ENCODE data around the gene RBM39.
"Not testable (repeated sequence)": the region's sequence is repeated elsewhere in the genome, so short reads cannot be mapped to it uniquely, and the experiment has no call there.

RBM39 gene

GRCh38 chr20:35724321-35725230 lies 17.5 kb downstream of the RBM39 start:
- no peak for DNase-seq

GRCh38 chr20:35723652-35724320 lies 18.3 kb downstream of the RBM39 start:
- DNase-seq: not testable (repeated sequence)

GRCh38 chr20:35723275-35723639 lies 18.8 kb downstream of the RBM39 start:
- not testable (repeated sequence) for DNase-seq

- no peak for DNase-seq
Measured at GRCh38 chr20:35721621-35722020, 20.4 kb downstream of the RBM39 start.

GRCh38 chr20:35721219-35721618 lies 20.8 kb downstream of the RBM39 start:
- DNase-seq: no peak

GRCh38 chr20:35720165-35721123 lies 21.6 kb downstream of the RBM39 start:
- DNase-seq: no peak

GRCh38 chr20:35719717-35720116 lies 22.3 kb downstream of the RBM39 start:
- DNase-seq: no peak

GRCh38 chr20:35718972-35719635 lies 23.0 kb downstream of the RBM39 start:
- no peak for DNase-seq

GRCh38 chr20:35718321-35718720 lies 23.7 kb downstream of the RBM39 start:
- not testable (repeated sequence) for DNase-seq

GRCh38 chr20:35716330-35716729 lies 25.7 kb downstream of the RBM39 start:
- no peak for DNase-seq

- DNase-seq: no peak
Measured at GRCh38 chr20:35715652-35716051, 26.4 kb downstream of the RBM39 start.

- DNase-seq: no peak
Measured at GRCh38 chr20:35714127-35714526, 27.9 kb downstream of the RBM39 start.

- not testable (repeated sequence) for DNase-seq
Measured at GRCh38 chr20:35713120-35713519, 28.9 kb downstream of the RBM39 start.

- DNase-seq: no peak
Measured at GRCh38 chr20:35711588-35712209, 30.4 kb downstream of the RBM39 start.

- no peak for DNase-seq
Measured at GRCh38 chr20:35710884-35711587, 31.0 kb downstream of the RBM39 start.

GRCh38 chr20:35710039-35710438 lies 32.0 kb downstream of the RBM39 start:
- DNase-seq: no peak

- no peak for DNase-seq
Measured at GRCh38 chr20:35709259-35709658, 32.8 kb downstream of the RBM39 start.

- no peak for DNase-seq
Measured at GRCh38 chr20:35708502-35708901, 33.6 kb downstream of the RBM39 start.

- not testable (repeated sequence) for DNase-seq
Measured at GRCh38 chr20:35706591-35707529, 35.2 kb downstream of the RBM39 start.

- not testable (repeated sequence) for DNase-seq
Measured at GRCh38 chr20:35705894-35706293, 36.2 kb downstream of the RBM39 start.
